HG03066 (cell line): ENCODE measurements around the gene CASK.

Experiments used
- ATAC-seq: cut with Tn5 transposase; IDR thresholded peaks from one replicate; pipeline ENCODE4 v1.9.1; 2021; ENCODE audit warnings: low read depth; ENCODE audit not compliant: unreplicated experiment

CASK gene

DNA sequence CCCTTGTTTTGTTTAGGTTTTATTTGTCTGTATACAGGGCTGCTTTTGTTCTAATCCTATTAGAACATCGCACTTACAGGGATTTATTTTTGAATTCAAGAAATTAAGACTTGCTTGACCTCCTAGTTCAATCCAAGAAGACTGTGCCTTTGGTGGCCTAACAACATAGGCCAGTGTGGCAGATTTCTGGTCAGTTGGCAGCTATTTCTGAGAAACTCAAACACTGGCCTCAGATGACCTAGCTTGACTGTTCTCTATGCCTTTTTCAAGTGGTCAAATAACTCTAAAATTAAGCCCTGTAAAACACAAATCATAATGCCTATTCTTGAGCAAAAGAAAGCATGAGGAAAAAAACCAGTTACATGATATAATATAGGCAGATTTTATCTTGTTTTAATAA, 323.8 kb downstream of the CASK start:
- no peak for ATAC-seq

DNA sequence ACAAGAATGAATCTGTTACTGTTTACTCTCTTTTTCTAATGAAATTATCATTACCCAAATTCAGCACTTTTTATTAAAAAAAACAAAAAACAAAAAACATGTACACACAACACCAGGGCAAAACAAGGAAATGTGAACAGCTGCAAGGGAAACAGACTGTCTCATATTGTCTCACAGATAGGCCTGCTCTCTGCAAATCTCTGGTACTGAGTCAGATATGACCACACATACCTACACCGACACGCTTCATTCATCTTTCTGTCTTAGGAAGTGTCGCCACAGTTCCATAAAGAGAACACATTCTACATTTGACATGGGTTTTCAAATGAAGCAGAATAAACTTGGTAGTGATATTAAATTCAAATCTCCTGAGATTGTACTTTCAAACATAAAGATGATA, 326.8 kb downstream of the CASK start:
- peak; percentile 94 for ATAC-seq

DNA sequence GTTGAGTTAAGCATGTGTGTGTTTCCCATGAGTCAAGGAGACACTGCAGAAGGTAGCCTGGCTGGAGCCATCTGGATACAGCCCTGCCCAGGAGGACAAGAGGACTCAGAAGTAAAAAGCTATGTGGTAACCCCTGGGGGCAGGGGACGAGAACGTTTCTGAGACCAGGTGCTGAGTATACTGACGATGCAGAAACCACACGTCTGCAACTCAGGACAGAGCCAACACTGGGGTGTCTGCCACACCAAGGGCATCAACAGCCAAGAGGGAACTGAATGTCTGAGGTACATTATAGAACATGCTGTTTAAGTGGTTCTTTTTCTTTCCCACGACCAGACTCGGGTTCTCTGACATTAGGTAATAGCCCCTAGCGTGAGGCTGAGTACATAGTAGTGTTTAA, 328.7 kb downstream of the CASK start:
- ATAC-seq, result no peak

DNA sequence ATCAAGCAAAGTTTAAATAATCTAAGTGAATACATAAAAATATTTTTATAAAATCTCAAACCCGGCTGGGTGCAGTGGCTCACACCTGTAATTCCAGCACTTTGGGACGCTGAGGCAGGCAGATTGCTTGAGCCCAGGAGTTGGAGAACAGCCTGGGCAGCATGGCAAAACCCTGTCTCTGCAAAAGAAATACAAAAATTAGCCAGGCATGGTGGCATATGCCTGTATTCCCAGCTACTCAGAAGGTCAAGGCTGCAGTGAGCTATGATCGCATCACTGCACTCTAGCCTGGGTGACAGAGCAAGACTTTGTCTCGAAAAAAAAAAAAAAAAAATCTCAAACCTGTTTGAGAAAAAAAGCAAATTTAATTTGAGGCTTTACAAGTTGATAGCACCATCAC, 331.4 kb downstream of the CASK start:
- no peak for ATAC-seq

- no peak for ATAC-seq
Observed at GRCh38 chrX:41590641-41591040, 332.7 kb downstream of the CASK start.

- ATAC-seq, result no peak
Observed at GRCh38 chrX:41589634-41590270, 333.6 kb downstream of the CASK start.

DNA sequence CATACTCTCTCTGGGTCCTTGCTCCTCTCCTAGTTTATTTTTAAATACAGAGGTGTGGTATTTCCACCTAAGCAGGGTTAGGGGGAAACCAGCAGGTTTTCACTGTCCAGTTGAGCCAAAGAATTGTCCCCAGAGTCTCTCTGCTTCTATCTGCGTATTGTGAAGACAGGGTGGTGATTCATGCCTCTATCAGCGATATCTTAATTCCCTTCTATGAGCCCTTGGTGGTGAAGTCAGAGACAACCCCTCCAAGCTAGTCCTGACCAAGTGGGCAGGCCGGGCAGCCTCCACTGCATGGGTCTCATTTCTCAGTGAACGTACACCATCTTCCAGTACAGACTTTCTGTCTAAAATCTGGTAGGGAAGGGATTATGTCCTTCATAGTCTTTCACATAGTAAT, 335.1 kb downstream of the CASK start:
- ATAC-seq, result no peak

- ATAC-seq, result no peak
Observed at GRCh38 chrX:41580423-41581064, 342.8 kb downstream of the CASK start.

DNA sequence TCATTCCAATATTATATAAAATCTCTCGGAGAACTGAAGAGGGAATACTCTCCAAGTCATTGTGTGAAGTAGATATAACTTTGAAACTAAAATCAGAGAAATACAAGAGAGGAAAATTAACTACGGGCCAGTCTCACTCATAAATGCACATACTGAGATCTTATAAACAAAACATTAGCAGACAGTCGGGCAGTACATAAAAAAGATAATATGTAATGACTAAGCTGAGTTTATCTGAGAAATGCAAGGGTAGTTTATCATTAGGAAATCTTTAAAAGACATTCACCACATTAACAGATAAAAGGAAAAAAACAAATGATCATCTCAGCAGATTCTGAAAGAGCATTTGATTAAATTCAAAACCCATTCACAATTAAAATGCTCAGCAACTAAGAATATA, 359.5 kb downstream of the CASK start:
- ATAC-seq, result no peak

- ATAC-seq, result peak; percentile 92
Observed at GRCh38 chrX:41561045-41561444, 362.3 kb downstream of the CASK start.

DNA sequence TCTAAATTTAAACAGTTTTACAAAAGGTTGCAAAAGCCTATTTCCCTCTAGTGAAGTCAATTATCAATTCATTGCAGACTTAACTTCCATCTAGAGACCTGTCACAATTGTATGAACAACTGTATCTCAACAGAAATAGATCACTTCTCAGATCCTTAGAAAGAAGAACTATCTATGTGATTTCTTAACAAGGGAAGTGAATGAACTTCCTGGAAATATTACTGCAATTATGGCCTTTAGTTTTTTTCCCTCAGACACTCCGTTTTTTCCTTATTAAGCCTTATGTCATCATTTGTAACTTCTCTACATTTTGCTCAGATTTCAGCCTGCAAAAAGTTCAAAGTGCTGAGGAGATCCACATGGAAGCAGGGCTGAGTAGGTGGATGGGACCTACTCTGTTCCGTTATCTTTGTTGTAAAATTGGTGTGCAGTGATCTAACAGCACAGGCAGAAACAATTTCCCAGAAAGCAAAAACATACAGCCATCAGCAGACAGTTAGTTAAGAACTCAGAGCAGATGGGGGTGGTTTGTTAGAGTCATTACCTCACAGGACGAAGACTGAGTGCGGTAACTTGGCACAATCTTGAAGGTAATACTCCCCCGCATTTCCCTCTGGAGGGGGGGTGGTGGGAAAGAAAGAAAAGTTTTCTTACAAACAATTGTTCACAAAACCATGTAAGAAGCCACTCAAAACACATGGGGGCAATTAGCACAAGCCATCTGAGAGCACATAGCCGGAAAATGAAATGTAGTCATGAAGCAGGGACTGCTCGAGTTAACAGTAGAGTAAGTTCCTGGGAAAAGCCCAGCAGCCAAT, 363.9 kb downstream of the CASK start:
- no peak for ATAC-seq

- ATAC-seq, result no peak
Observed at GRCh38 chrX:41558531-41558930, 364.8 kb downstream of the CASK start.

GRCh38 chrX:41556958-41557357, 366.4 kb downstream of the CASK start:
- no peak for ATAC-seq

DNA sequence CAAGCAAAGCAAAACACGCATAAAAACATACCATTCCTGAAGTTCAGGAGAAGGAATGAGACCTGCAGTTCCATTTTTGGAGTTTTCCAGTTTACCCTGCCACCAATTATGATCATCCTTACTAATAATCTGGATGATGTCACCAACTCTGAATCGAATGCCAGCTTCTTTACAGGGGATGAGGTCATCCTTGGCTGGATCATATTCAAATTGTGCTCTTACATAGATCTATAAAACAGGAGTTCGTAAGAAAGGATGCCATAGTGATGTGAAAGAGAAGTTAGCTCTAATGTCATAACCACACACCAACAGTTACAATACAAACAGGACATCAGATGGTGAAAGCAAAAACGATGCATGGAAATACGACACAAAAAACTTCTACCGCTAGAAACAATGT, 369.7 kb downstream of the CASK start:
- no peak for ATAC-seq

GRCh38 chrX:41548411-41548810, 374.9 kb downstream of the CASK start:
- ATAC-seq, result no peak

DNA sequence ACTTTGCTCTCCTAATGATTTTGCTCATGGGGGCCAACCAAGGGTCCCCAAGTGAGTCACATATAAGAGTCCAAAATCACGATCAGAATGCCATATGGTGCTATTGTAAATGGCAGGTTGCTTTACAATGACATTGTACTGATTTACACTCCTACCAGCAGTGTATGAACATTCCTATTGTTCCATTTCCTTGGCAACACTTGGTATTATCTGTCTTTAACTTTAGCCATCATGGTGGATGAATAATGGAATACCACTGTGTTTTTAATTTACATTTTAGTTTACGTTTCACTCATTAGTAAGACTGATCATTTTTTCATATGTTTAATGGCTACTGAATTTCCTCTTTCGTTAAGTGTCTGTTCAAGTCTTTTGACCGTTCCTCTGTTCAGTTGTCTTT, 379.7 kb downstream of the CASK start:
- no peak for ATAC-seq

DNA sequence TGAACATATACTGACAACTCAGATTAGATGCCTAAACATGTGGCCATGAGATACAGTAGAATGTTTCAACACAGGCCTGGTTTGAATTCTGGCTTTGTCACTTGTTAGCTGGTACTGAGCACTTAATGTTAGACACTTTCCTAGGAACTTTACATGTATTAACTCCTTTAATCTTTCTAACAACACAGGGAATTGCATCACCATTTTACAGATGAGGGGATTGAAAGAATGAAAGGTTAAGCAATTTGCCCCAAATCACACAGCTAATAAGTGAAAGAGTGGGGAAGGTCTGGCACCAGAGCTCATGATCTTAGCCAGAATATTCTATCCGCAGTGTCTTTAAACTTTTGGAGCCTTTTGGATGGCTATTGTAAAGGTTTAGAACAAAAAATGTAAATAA, 380.3 kb downstream of the CASK start:
- no peak for ATAC-seq

- no peak for ATAC-seq
Observed at GRCh38 chrX:41542536-41542935, 380.8 kb downstream of the CASK start.

DNA sequence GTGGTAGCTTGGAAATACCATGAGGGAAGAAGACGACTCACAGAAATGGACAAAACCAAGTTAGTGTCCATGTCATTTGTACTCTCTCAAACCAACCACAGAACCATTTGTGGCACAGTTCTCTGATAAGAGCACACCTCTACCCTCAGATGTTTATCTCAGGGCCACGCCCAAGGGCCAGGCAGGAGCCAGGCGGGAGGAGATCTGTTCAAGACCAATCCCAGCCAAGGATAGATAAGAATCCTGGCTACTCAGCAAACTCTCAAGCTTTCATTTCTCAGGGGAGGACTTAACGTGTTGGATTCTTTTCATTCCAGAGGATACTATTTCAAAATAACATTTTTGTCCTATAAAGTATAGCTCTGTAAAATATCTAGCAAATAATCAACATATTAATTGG, 381.2 kb downstream of the CASK start:
- no peak for ATAC-seq

GRCh38 chrX:41541386-41541785, 382.0 kb downstream of the CASK start:
- ATAC-seq, result no peak

- no peak for ATAC-seq
Observed at GRCh38 chrX:41538707-41539106, 384.6 kb downstream of the CASK start.

- no peak for ATAC-seq
Observed at GRCh38 chrX:41530085-41530484, 393.3 kb downstream of the CASK start.
